K562 (cell line): ENCODE measurements around the gene COMMD8. TPM values are rescaled to one million over a fixed set of nuclear protein-coding genes. Genes with fewer than 3 reads are reported as not detected.

Source experiments
- ATAC-seq: fragments of 200-7000 bp; cut with Tn5 transposase; 3 replicates; pipeline ENCODE4 v1.9.1; 2020; ENCODE audit warnings: moderate library complexity
- BruUV-seq: library from RNA; stranded (reverse); fragments of 400-500 nt; replicated peaks from 2 replicates; lab custom pipeline; 2021; lab: Mats Ljungman, UMichigan
- CTCF ChIA-PET: fragments of 300-600 bp; formaldehyde crosslinking; extraction: SDS; loops from one replicate; lab custom pipeline; 2021; ENCODE audit warnings: low intra/inter-chr PET ratio; lab: Yijun Ruan, JAX
- POLR2A ChIA-PET: fragments of 300-600, 350-650 bp; sonication (Branson Sonifier 250); formaldehyde crosslinking; extraction: SDS; loops from one replicate; lab custom pipeline; 2021; ENCODE audit warnings: antibody characterized with exemption, inconsistent platforms; lab: Yijun Ruan, JAX
- DNase-seq, 4 experiments: peaks; one replicate each; pipeline versions ENCODE4 v3.0.0 to v3.0.0-alpha.2; 2011 to 2018; ENCODE audit warnings: low spot score in 3 of 4, mixed read lengths in 3 of 4; ENCODE audit errors: extremely low read depth in 1 of 4
- FAIRE-seq: peaks from 2 replicates; lab custom pipeline; 2011; peaks lifted over from hg19 to GRCh38; lab: Jason Lieb, UNC
- H2AFZ ChIP-seq: 2 replicates; pipeline ENCODE4 v1.6.0; 2011; ENCODE audit warnings: low read depth, low read length, control low read depth, inconsistent platforms
- H3K27ac ChIP-seq: fragments of 200-600 bp; 3 replicates; pipeline ENCODE4 v1.8.0; 2011; ENCODE audit warnings: low read depth, mild to moderate bottlenecking, control low read depth, inconsistent platforms, low read length, moderate library complexity, mixed read lengths; ENCODE audit errors: extremely low read depth
- H3K27me3 ChIP-seq, 2 experiments: fragments of 300-600 bp in 1 of 2; 2 replicates in 1 of 2; 3 replicates in 1 of 2; pipeline versions ENCODE4 v1.6.0 to v1.8.0; 2011; ENCODE audit warnings: inconsistent platforms in 2 of 2, low read length in 2 of 2, mild to moderate bottlenecking in 1 of 2, mixed read lengths in 1 of 2, moderate library complexity in 1 of 2; ENCODE audit not compliant: control insufficient read depth in 2 of 2, insufficient read depth in 2 of 2
- H3K36me3 ChIP-seq: fragments of 300-600 bp; 3 replicates; pipeline ENCODE4 v1.8.0; 2011; ENCODE audit warnings: mild to moderate bottlenecking, low read length, inconsistent platforms; ENCODE audit not compliant: control insufficient read depth, insufficient read depth
- H3K4me1 ChIP-seq, 2 experiments: fragments of 200-600 bp in 1 of 2; replicated peaks in 1 of 2; 2 replicates in 1 of 2; 3 replicates in 1 of 2; pipeline versions ENCODE4 v1.5.1 to v1.8.0; 2011; ENCODE audit warnings: inconsistent platforms in 2 of 2, low read length in 2 of 2, mild to moderate bottlenecking in 1 of 2, mixed read lengths in 1 of 2, moderate library complexity in 1 of 2; ENCODE audit not compliant: control insufficient read depth in 2 of 2, insufficient read depth in 2 of 2
- H3K4me2 ChIP-seq: 2 replicates; pipeline ENCODE4 v1.6.1; 2011; ENCODE audit warnings: low read length, control low read depth, inconsistent platforms, mixed read lengths; ENCODE audit not compliant: insufficient read depth
- H3K4me3 ChIP-seq: fragments of 200-600 bp; sonication (generic), shearing (Covaris generic); 2 replicates; pipeline ENCODE4 v1.5.1; 2016; ENCODE audit warnings: control low read depth, inconsistent platforms
- H3K79me2 ChIP-seq: fragments of 200-600 bp; 3 replicates; pipeline ENCODE4 v1.8.0; 2011; ENCODE audit warnings: low read length, inconsistent platforms; ENCODE audit not compliant: control insufficient read depth, insufficient read depth
- H3K9ac ChIP-seq, 2 experiments: 2 replicates each; pipeline versions ENCODE4 v1.6.0 to v1.6.1; 2011; ENCODE audit warnings: low read depth in 2 of 2, low read length in 2 of 2, control low read depth in 1 of 2, inconsistent platforms in 1 of 2, mild to moderate bottlenecking in 1 of 2, mixed read lengths in 1 of 2; ENCODE audit not compliant: insufficient read depth in 1 of 2
- H3K9me1 ChIP-seq: one replicate; pipeline ENCODE4 v1.6.0; 2011; ENCODE audit warnings: inconsistent platforms, mild to moderate bottlenecking, low read length, moderate library complexity; ENCODE audit not compliant: control insufficient read depth, insufficient read depth
- H3K9me3 ChIP-seq: replicated peaks from 2 replicates; pipeline ENCODE4 v1.5.1; 2011; ENCODE audit warnings: low read depth, low read length, inconsistent platforms; ENCODE audit not compliant: control insufficient read depth, insufficient read depth
- H4K20me1 ChIP-seq: replicated peaks from 2 replicates; pipeline ENCODE4 v1.6.1; 2011; ENCODE audit warnings: low read length, inconsistent platforms, mixed read lengths; ENCODE audit not compliant: control insufficient read depth, insufficient read depth
- CBFB ChIP-seq: sonication (generic); formaldehyde crosslinking; IDR thresholded peaks from 2 replicates; pipeline ENCODE4 v1.4.0; 2020; ENCODE audit warnings: mild to moderate bottlenecking, missing genetic modification reagents
- NONO ChIP-seq, 2 experiments: fragments of 200-400 bp in 1 of 2; fragments of 450-650 bp in 1 of 2; formaldehyde crosslinking in 1 of 2; IDR thresholded peaks; 2 replicates each; pipeline ENCODE4 v1.6.1; 2017; ENCODE audit warnings: low read depth in 2 of 2, mild to moderate bottlenecking in 2 of 2, moderate library complexity in 2 of 2, low read length in 1 of 2
- NR1H2 ChIP-seq: sonication (generic); formaldehyde crosslinking; IDR thresholded peaks from 2 replicates; pipeline ENCODE4 v1.4.0; 2020; ENCODE audit warnings: mild to moderate bottlenecking, missing genetic modification reagents
- PURB ChIP-seq: sonication (generic); formaldehyde crosslinking; IDR thresholded peaks from 2 replicates; pipeline ENCODE4 v1.9.0; 2021; ENCODE audit warnings: low read depth, mild to moderate bottlenecking, missing genetic modification reagents
- TEAD4 ChIP-seq, 2 experiments: sonication (generic) in 1 of 2; formaldehyde crosslinking in 1 of 2; IDR thresholded peaks; 2 replicates each; pipeline versions ENCODE4 v1.6.1 to v1.8.0; 2012 to 2022; ENCODE audit warnings: borderline replicate concordance in 1 of 2, inconsistent platforms in 1 of 2, low read length in 1 of 2, mild to moderate bottlenecking in 1 of 2, missing genetic modification reagents in 1 of 2
- ZNF184 ChIP-seq: sonication (generic); formaldehyde crosslinking; IDR thresholded peaks from 2 replicates; pipeline ENCODE4 v1.5.0; 2020; ENCODE audit warnings: missing genetic modification reagents
- ZNF57 ChIP-seq: fragments of 450-650 bp; formaldehyde crosslinking; IDR thresholded peaks from 2 replicates; pipeline ENCODE4 v1.4.0; 2020; ENCODE audit warnings: mild to moderate bottlenecking, moderate library complexity
- WGBS: fragments of 100-300 bp; shearing (Covaris generic); methylation state at CpG from one replicate; pipeline ENCODE4 v1.1.6; 2016; ENCODE audit warnings: low coverage, mixed read lengths; ENCODE audit not compliant: insufficient coverage; ENCODE audit errors: missing lambda C conversion rate; 5-methylcytosine and 5-hydroxymethylcytosine counted together
- in situ Hi-C: fragments of 300-500 bp; cut with MboI; formaldehyde crosslinking; loops from 4 replicates; pipeline ENCODE4 v1.15.0; 2018; ENCODE audit warnings: inconsistent platforms, mixed read lengths
- intact Hi-C: fragments of 100-400 bp; cut with micrococcal nuclease; formaldehyde crosslinking; loops from 2 replicates; pipeline ENCODE4 v1.14.2; 2022
- polyA plus RNA-seq, 8 experiments: library from polyadenylated mRNA; depleted of rRNA in 4 of 8; stranded (reverse) in 5 of 8; unstranded in 3 of 8; fragments of >200 nt; fragmentation: Nextera tagmentation in 2 of 8; fragmentation: Illumina TruSeq in 1 of 8; extraction: Ambion mirVana in 2 of 8; extraction: Trizol in 1 of 8; gene quantifications; 2 replicates each; pipeline versions ENCODE4 v1.2.1 to v1.2.3, GENCODE V29; 2011 to 2014; ENCODE audit warnings: inconsistent platforms in 1 of 8, missing spikeins in 1 of 8
- total RNA-seq, 7 experiments: library from RNA; depleted of rRNA in 6 of 7; stranded (reverse); fragments of >200 nt in 6 of 7; fragmentation: Illumina TruSeq in 2 of 7; extraction: Trizol in 2 of 7; gene quantifications; 2 replicates each; pipeline versions ENCODE4 v1.2.1 to v1.2.3, GENCODE V29; 2011 to 2021; ENCODE audit warnings: low replicate concordance in 1 of 7
- TF ChIP-seq, protein P1 (sequence below): fragments of 250-450 bp; sonication (Bioruptor Pico); IDR thresholded peaks from 2 replicates; pipeline ENCODE4 v1.5.0; 2021; ENCODE audit warnings: mild to moderate bottlenecking, moderate library complexity
- TF ChIP-seq, protein P2 (sequence below): sonication (generic); formaldehyde crosslinking; IDR thresholded peaks from 2 replicates; pipeline ENCODE4 v1.5.0; 2020; ENCODE audit warnings: missing genetic modification reagents
- TF ChIP-seq, protein P3 (sequence below), 2 experiments: fragments of 150-350 bp in 1 of 2; IDR thresholded peaks; 2 replicates each; pipeline ENCODE4 v1.6.1; 2012 to 2016; ENCODE audit warnings: low read depth in 2 of 2, low read length in 2 of 2, mild to moderate bottlenecking in 1 of 2, moderate library complexity in 1 of 2
- TF ChIP-seq, protein P4 (sequence below): sonication (generic); formaldehyde crosslinking; IDR thresholded peaks from 2 replicates; pipeline ENCODE4 v1.8.1; 2023; ENCODE audit warnings: mild to moderate bottlenecking, missing genetic modification reagents

Gene COMMD8
- total and polyA plus RNA-seq, 9 of the 15 experiments (the other 6 are each of a cell fraction or from before 2014, with no cell fraction given), result 7.6 to 41.0 (median 13.1) TPM

DNA sequence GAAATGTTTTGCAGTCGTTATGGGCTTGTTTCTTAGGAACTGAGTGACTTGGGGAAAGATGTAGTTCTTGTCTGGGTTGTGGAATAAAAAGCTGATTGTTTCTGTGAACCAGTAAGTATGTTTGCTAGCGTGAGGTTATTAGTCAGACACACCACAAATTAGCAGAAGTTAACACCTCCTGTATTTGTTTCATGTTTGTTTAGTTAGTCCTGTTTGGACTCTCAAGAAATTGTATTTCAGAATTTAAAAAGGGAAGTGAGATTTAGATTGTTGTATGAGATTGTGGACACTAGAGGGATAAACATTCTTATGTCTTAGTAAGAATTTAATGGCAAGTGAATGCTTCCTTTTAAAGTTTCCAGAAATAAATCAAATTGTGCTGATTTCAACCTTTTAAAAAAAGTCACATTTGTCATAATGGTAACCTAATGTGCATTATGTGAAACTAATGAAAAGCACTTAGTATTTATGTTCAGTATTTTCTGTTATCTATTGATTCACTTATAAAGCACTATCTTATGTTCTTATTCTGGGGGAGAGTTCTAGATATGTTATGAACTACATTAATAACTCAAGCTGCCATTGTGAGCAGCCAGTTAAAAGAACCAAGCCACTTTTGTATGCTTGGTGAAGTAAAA, 47.1 kb upstream of the COMMD8 start (continued):
- TF ChIP-seq, protein P1, sequence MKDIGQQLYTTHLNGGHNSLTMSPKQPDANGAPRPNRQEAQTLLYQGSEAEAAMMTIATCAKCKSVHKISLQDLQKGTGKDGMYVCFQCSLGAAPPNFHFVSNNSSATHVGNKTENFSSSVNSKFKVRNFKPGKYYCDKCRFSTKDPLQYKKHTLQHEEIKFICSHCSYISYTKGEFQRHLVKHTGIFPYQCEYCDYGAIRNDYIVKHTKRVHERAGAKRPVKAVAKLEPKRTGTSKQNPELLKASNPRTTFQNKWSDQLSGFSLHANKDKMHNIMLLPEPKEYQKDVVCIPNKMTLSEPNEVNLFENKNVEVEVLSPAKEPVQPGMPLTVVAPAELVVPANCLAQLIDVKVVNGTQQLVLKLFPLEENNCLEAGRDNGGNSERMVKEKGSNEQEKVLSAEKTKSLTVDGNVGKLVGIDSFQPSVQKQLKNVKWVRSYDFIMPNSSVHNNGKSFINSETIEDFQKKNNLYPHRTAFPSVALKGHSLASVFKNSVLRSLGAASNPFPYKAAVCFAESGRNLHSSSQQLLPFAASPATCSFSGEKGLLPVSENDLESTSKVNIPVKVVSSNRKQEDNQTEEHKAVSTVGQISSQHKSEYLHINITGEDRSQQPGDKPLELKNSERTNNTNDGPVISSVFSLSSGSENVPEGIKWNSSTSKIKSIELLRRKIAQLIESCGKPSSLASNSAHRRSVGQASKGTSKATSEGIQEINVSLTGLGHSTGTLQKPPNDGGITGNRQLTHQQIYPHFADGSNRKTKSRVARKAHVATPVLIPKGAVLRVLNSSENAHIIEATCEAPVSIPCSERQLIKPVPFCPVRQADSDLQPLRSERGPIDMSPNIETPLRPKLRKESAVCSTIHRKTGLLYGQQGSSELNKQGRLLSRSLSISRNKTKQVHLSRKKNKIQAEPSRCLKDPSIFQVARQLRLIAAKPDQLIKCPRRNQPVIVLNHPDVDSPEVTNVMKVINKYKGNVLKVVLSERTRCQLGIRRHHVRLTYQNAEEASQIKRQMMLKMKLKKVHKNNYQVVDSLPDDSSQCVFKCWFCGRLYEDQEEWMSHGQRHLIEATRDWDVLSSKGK, result no peak
- no peak for TF ChIP-seq ZNF184 (CRISPR knock-in tag)
- no peak for TF ChIP-seq TEAD4 (IDR thresholded peaks at IDR 0.05; ENCODE audit: low read length)
- no peak for TF ChIP-seq TEAD4 (CRISPR knock-in tag; IDR thresholded peaks at IDR 0.05; ENCODE audit: borderline replicate concordance)
- TF ChIP-seq, all 486 proteins: peak for 0

DNA sequence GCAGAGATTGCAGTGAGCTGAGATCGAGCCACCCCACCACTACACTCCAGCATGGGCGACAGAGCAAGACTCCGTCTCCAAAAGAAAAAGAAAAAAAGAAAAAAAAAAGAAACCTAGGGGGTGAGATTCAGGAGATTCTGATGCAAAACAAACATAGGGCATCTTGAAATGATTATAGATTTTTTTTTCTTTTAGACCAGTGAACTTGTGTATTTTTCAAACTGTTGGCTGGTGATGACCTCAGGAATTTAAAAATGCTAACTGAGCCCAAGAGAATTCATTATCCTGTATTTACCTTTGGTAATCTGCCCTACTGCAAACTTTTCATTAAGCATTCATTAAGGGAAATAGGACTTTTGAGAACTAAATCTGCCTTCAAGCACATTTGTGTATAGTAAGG, 42.2 kb upstream of the COMMD8 start:
- POLR2A ChIA-PET, result no interaction called here
- H3K4me1 ChIP-seq, result no peaks in the 10 kb centered on the region
- TF ChIP-seq CBFB (CRISPR knock-in tag), result no peak
- TF ChIP-seq, protein P2, sequence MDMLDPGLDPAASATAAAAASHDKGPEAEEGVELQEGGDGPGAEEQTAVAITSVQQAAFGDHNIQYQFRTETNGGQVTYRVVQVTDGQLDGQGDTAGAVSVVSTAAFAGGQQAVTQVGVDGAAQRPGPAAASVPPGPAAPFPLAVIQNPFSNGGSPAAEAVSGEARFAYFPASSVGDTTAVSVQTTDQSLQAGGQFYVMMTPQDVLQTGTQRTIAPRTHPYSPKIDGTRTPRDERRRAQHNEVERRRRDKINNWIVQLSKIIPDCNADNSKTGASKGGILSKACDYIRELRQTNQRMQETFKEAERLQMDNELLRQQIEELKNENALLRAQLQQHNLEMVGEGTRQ (CRISPR knock-in tag), result no peak
- TF ChIP-seq, protein P3, sequence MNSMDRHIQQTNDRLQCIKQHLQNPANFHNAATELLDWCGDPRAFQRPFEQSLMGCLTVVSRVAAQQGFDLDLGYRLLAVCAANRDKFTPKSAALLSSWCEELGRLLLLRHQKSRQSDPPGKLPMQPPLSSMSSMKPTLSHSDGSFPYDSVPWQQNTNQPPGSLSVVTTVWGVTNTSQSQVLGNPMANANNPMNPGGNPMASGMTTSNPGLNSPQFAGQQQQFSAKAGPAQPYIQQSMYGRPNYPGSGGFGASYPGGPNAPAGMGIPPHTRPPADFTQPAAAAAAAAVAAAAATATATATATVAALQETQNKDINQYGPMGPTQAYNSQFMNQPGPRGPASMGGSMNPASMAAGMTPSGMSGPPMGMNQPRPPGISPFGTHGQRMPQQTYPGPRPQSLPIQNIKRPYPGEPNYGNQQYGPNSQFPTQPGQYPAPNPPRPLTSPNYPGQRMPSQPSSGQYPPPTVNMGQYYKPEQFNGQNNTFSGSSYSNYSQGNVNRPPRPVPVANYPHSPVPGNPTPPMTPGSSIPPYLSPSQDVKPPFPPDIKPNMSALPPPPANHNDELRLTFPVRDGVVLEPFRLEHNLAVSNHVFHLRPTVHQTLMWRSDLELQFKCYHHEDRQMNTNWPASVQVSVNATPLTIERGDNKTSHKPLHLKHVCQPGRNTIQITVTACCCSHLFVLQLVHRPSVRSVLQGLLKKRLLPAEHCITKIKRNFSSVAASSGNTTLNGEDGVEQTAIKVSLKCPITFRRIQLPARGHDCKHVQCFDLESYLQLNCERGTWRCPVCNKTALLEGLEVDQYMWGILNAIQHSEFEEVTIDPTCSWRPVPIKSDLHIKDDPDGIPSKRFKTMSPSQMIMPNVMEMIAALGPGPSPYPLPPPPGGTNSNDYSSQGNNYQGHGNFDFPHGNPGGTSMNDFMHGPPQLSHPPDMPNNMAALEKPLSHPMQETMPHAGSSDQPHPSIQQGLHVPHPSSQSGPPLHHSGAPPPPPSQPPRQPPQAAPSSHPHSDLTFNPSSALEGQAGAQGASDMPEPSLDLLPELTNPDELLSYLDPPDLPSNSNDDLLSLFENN (IDR thresholded peaks at IDR 0.05; ENCODE audit: low read depth in 2 of 2, low read length in 2 of 2), result no peak
- no peak for TF ChIP-seq PURB (CRISPR knock-in tag)
- TF ChIP-seq NR1H2 (CRISPR knock-in tag), result no peak
- TF ChIP-seq, protein P4, sequence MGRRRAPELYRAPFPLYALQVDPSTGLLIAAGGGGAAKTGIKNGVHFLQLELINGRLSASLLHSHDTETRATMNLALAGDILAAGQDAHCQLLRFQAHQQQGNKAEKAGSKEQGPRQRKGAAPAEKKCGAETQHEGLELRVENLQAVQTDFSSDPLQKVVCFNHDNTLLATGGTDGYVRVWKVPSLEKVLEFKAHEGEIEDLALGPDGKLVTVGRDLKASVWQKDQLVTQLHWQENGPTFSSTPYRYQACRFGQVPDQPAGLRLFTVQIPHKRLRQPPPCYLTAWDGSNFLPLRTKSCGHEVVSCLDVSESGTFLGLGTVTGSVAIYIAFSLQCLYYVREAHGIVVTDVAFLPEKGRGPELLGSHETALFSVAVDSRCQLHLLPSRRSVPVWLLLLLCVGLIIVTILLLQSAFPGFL (CRISPR knock-in tag), result no peak
- no peak for TF ChIP-seq ZNF57 (CRISPR knock-in tag)
- TF ChIP-seq NONO (IDR thresholded peaks at IDR 0.05; ENCODE audit: low read depth in 2 of 2, low read length in 1 of 2), result no peak

More for the DNA sequence above, 42.2 kb upstream of the COMMD8 start:
- BruUV-seq, result no TSS peak
- Histone ChIP-seq H3K4me2 (no peak overlapping the region), H3K9me1 (no peaks in the 10 kb centered on the region), H3K36me3 (no peaks in the 10 kb centered on the region), H4K20me1 (no peaks in the 10 kb centered on the region), H3K79me2 (no peaks in the 10 kb centered on the region), H3K9me3 (no peaks in the 10 kb centered on the region), H3K27ac (no peak overlapping the region), H3K9ac (no peak overlapping the region), H2AFZ (no peak overlapping the region), H3K27me3 (no peaks in the 10 kb centered on the region), H3K4me3 (no peak overlapping the region)
- intact Hi-C loops, result no loop called here
- 0% methylated on average over 3 of the region's 3 CpGs for WGBS
- CTCF ChIA-PET, result no interaction called here
- in situ Hi-C loops, result no loop called here
- DNase-seq (no peak), FAIRE-seq (no peak), ATAC-seq (no peak)
